Measurements from ENCODE around the gene NUB1. TPM values are rescaled to one million over a fixed set of nuclear protein-coding genes. Genes with fewer than 3 reads are reported as not detected.

Gene NUB1
- total and polyA plus RNA-seq, 5 donors from 2014 or later: 51.0 to 65.2 (median 53.8) TPM

GRCh38 chr7:151420144-151420543, 78.5 kb downstream of the NUB1 start:
- no peak overlapping the region for H3K4me3 Mint-ChIP-seq
- H3K9me3 Mint-ChIP-seq: peaks cover 0 to 21% (median 2%) of the 10 kb centered on the region in 7 donors
- no peaks in the 10 kb centered on the region for H3K4me1 ChIP-seq (ENCODE audit: control insufficient read depth, insufficient read depth, low read length, poor library complexity, severe bottlenecking)

GRCh38 chr7:151422212-151422611, 80.6 kb downstream of the NUB1 start:
- no peak overlapping the region for H3K4me3 ChIP-seq (ENCODE audit: low read depth, low read length)
- Mint-ChIP-seq H3K36me3 (no peaks in the 10 kb centered on the region), H3K27me3 (peaks cover 16% of the 10 kb centered on the region), H3K9me3 (peaks cover 0 to 17% (median 2%) of the 10 kb centered on the region in 7 donors), H3K4me3 (no peak overlapping the region), H3K4me1 (peaks cover 0 to 4% (median 0%) of the 10 kb centered on the region in 4 donors), H3K27ac (no peak overlapping the region)
- no peaks in the 10 kb centered on the region for H3K36me3 ChIP-seq (ENCODE audit: control insufficient read depth, insufficient read depth, low read length)
- peaks cover 8 to 13% of the 10 kb centered on the region in 2 experiments for H3K9me3 ChIP-seq (ENCODE audit: control insufficient read depth in 2 of 2, low read length in 2 of 2)
- ATAC-seq (ENCODE audit: low read depth in 2 of 2) (no peak), DNase-seq (no peak)
- H3K4me1 ChIP-seq (ENCODE audit: control insufficient read depth, insufficient read depth, low read length, poor library complexity, severe bottlenecking): peaks cover 1% of the 10 kb centered on the region
- no peaks in the 10 kb centered on the region for H3K27me3 ChIP-seq (ENCODE audit: control insufficient read depth, insufficient read depth, low read length)
- no peak overlapping the region for H3K27ac ChIP-seq (ENCODE audit: insufficient read depth, low read length, poor library complexity, severe bottlenecking)

More at GRCh38 chr7:151420144-151420543, 78.5 kb downstream of the NUB1 start:
- Histone ChIP-seq H3K4me3 (ENCODE audit: low read depth, low read length) (no peak overlapping the region), H3K9me3 (ENCODE audit: control insufficient read depth in 2 of 2, low read length in 2 of 2) (peaks cover 8 to 13% of the 10 kb centered on the region in 2 experiments), H3K27ac (ENCODE audit: insufficient read depth, low read length, poor library complexity, severe bottlenecking) (no peak overlapping the region), H3K36me3 (ENCODE audit: control insufficient read depth, insufficient read depth, low read length) (no peaks in the 10 kb centered on the region), H3K27me3 (ENCODE audit: control insufficient read depth, insufficient read depth, low read length) (peaks cover 2% of the 10 kb centered on the region)
- H3K27me3 Mint-ChIP-seq: peaks cover 21% of the 10 kb centered on the region
- no peaks in the 10 kb centered on the region for H3K4me1 Mint-ChIP-seq
- H3K36me3 Mint-ChIP-seq: no peaks in the 10 kb centered on the region
- DNase-seq (no peak), ATAC-seq (ENCODE audit: low read depth in 2 of 2) (no peak)
- H3K27ac Mint-ChIP-seq: no peak overlapping the region

- no peaks in the 10 kb centered on the region for H3K36me3 Mint-ChIP-seq
These were observed 81.6 kb downstream of the NUB1 start for GRCh38 chr7:151423226-151423625.

GRCh38 chr7:151423936-151424335, 82.3 kb downstream of the NUB1 start:
- H3K27ac Mint-ChIP-seq: no peak overlapping the region
- H3K4me1 Mint-ChIP-seq: peaks cover 0 to 18% (median 3%) of the 10 kb centered on the region in 4 donors
- peaks cover 12% of the 10 kb centered on the region for H3K27me3 Mint-ChIP-seq
- peaks cover 0 to 13% (median 2%) of the 10 kb centered on the region in 7 donors for H3K9me3 Mint-ChIP-seq
- H3K27me3 ChIP-seq (ENCODE audit: control insufficient read depth, insufficient read depth, low read length): no peaks in the 10 kb centered on the region
- H3K36me3 Mint-ChIP-seq: no peaks in the 10 kb centered on the region
- H3K9me3 ChIP-seq (ENCODE audit: control insufficient read depth in 2 of 2, low read length in 2 of 2): peaks cover 8 to 13% of the 10 kb centered on the region in 2 experiments
- H3K4me3 Mint-ChIP-seq: no peak overlapping the region
- no peak for ATAC-seq (ENCODE audit: low read depth in 2 of 2)
- H3K4me1 ChIP-seq (ENCODE audit: control insufficient read depth, insufficient read depth, low read length, poor library complexity, severe bottlenecking): peaks cover 19% of the 10 kb centered on the region
- DNase-seq: no peak
- no peak overlapping the region for H3K4me3 ChIP-seq (ENCODE audit: low read depth, low read length)
- H3K36me3 ChIP-seq (ENCODE audit: control insufficient read depth, insufficient read depth, low read length): no peaks in the 10 kb centered on the region
- H3K27ac ChIP-seq (ENCODE audit: insufficient read depth, low read length, poor library complexity, severe bottlenecking): no peak overlapping the region

More at GRCh38 chr7:151423226-151423625, 81.6 kb downstream of the NUB1 start:
- H3K27ac Mint-ChIP-seq: no peak overlapping the region
- Histone ChIP-seq H3K36me3 (ENCODE audit: control insufficient read depth, insufficient read depth, low read length) (no peaks in the 10 kb centered on the region), H3K4me3 (ENCODE audit: low read depth, low read length) (no peak overlapping the region), H3K9me3 (ENCODE audit: control insufficient read depth in 2 of 2, low read length in 2 of 2) (peaks cover 8 to 13% of the 10 kb centered on the region in 2 experiments), H3K4me1 (ENCODE audit: control insufficient read depth, insufficient read depth, low read length, poor library complexity, severe bottlenecking) (peaks cover 11% of the 10 kb centered on the region), H3K27me3 (ENCODE audit: control insufficient read depth, insufficient read depth, low read length) (no peaks in the 10 kb centered on the region), H3K27ac (ENCODE audit: insufficient read depth, low read length, poor library complexity, severe bottlenecking) (no peak overlapping the region)
- H3K4me3 Mint-ChIP-seq: no peak overlapping the region
- peaks cover 0 to 11% (median 3%) of the 10 kb centered on the region in 4 donors for H3K4me1 Mint-ChIP-seq
- peaks cover 0 to 14% (median 2%) of the 10 kb centered on the region in 7 donors for H3K9me3 Mint-ChIP-seq
- peaks cover 12% of the 10 kb centered on the region for H3K27me3 Mint-ChIP-seq
- DNase-seq (no peak), ATAC-seq (ENCODE audit: low read depth in 2 of 2) (no peak)

GRCh38 chr7:151424799-151425198, 83.2 kb downstream of the NUB1 start:
- Mint-ChIP-seq H3K36me3 (no peaks in the 10 kb centered on the region), H3K4me3 (no peak overlapping the region), H3K27ac (no peak overlapping the region), H3K27me3 (peaks cover 12% of the 10 kb centered on the region), H3K4me1 (peaks cover 3 to 26% (median 9%) of the 10 kb centered on the region in 4 donors), H3K9me3 (peaks cover 0 to 12% (median 2%) of the 10 kb centered on the region in 7 donors)
- Histone ChIP-seq H3K27ac (ENCODE audit: insufficient read depth, low read length, poor library complexity, severe bottlenecking) (no peak overlapping the region), H3K36me3 (ENCODE audit: control insufficient read depth, insufficient read depth, low read length) (no peaks in the 10 kb centered on the region), H3K9me3 (ENCODE audit: control insufficient read depth in 2 of 2, low read length in 2 of 2) (peaks cover 6 to 9% of the 10 kb centered on the region in 2 experiments), H3K4me3 (ENCODE audit: low read depth, low read length) (no peak overlapping the region), H3K4me1 (ENCODE audit: control insufficient read depth, insufficient read depth, low read length, poor library complexity, severe bottlenecking) (peaks cover 27% of the 10 kb centered on the region), H3K27me3 (ENCODE audit: control insufficient read depth, insufficient read depth, low read length) (no peaks in the 10 kb centered on the region)
- no peak for ATAC-seq (ENCODE audit: low read depth in 2 of 2)
- DNase-seq: no peak

GRCh38 chr7:151425670-151426440, 84.2 kb downstream of the NUB1 start:
- Mint-ChIP-seq H3K4me3 (no peak overlapping the region), H3K4me1 (peaks cover 7 to 36% (median 15%) of the 10 kb centered on the region in 4 donors), H3K27ac (no peak overlapping the region), H3K27me3 (peaks cover 12% of the 10 kb centered on the region), H3K36me3 (no peaks in the 10 kb centered on the region), H3K9me3 (peaks cover 0 to 4% (median 0%) of the 10 kb centered on the region in 7 donors)
- no peak overlapping the region for H3K27ac ChIP-seq (ENCODE audit: insufficient read depth, low read length, poor library complexity, severe bottlenecking)
- H3K4me3 ChIP-seq (ENCODE audit: low read depth, low read length): no peak overlapping the region
- H3K27me3 ChIP-seq (ENCODE audit: control insufficient read depth, insufficient read depth, low read length): no peaks in the 10 kb centered on the region
- ATAC-seq (ENCODE audit: low read depth in 2 of 2) (no peak), DNase-seq (no peak)
- no peaks in the 10 kb centered on the region for H3K9me3 ChIP-seq (ENCODE audit: control insufficient read depth in 2 of 2, low read length in 2 of 2)
- peaks cover 35% of the 10 kb centered on the region for H3K4me1 ChIP-seq (ENCODE audit: control insufficient read depth, insufficient read depth, low read length, poor library complexity, severe bottlenecking)
- no peaks in the 10 kb centered on the region for H3K36me3 ChIP-seq (ENCODE audit: control insufficient read depth, insufficient read depth, low read length)

GRCh38 chr7:151426441-151426903, 84.9 kb downstream of the NUB1 start:
- DNase-seq (no peak), ATAC-seq (ENCODE audit: low read depth in 2 of 2) (no peak)
- Histone ChIP-seq H3K4me1 (ENCODE audit: control insufficient read depth, insufficient read depth, low read length, poor library complexity, severe bottlenecking) (peaks cover 37% of the 10 kb centered on the region), H3K36me3 (ENCODE audit: control insufficient read depth, insufficient read depth, low read length) (no peaks in the 10 kb centered on the region), H3K27ac (ENCODE audit: insufficient read depth, low read length, poor library complexity, severe bottlenecking) (no peak overlapping the region), H3K4me3 (ENCODE audit: low read depth, low read length) (no peak overlapping the region), H3K9me3 (ENCODE audit: control insufficient read depth in 2 of 2, low read length in 2 of 2) (no peaks in the 10 kb centered on the region), H3K27me3 (ENCODE audit: control insufficient read depth, insufficient read depth, low read length) (no peaks in the 10 kb centered on the region)
- H3K27me3 Mint-ChIP-seq: peaks cover 12% of the 10 kb centered on the region
- H3K27ac Mint-ChIP-seq: no peak overlapping the region
- peaks cover 7 to 42% (median 16%) of the 10 kb centered on the region in 4 donors for H3K4me1 Mint-ChIP-seq
- H3K4me3 Mint-ChIP-seq: no peak overlapping the region
- peaks cover 0 to 4% (median 0%) of the 10 kb centered on the region in 7 donors for H3K9me3 Mint-ChIP-seq
- no peaks in the 10 kb centered on the region for H3K36me3 Mint-ChIP-seq
